GM12878 (cell line): Measurements from ENCODE around the gene CA5A. TPM values are rescaled to one million over a fixed set of nuclear protein-coding genes. Genes with fewer than 3 reads are reported as not detected.
A peak's percentile ranks its signal among the peaks of the same experiment; 100 is the strongest.

Experiments
- ATAC-seq: fragments of 200-7000 bp; cut with Tn5 transposase; 3 replicates; pipeline ENCODE4 v1.9.1; 2020; ENCODE audit warnings: mild to moderate bottlenecking, moderate library complexity
- BruUV-seq: library from RNA; stranded (reverse); fragments of 400-500 nt; replicated peaks from 2 replicates; lab custom pipeline; 2021; lab: Mats Ljungman, UMichigan
- CTCF ChIA-PET: fragments of 300-600 bp; sonication (Branson Sonifier 250); formaldehyde crosslinking; extraction: SDS; loops from one replicate; lab custom pipeline; 2021; ENCODE audit warnings: inconsistent platforms; lab: Yijun Ruan, JAX
- POLR2A ChIA-PET: fragments of 350-600 bp; formaldehyde crosslinking; extraction: SDS; loops from one replicate; lab custom pipeline; 2021; ENCODE audit warnings: inconsistent platforms; lab: Charles Lee
- RAD21 ChIA-PET: fragments of 300-600 bp; sonication (Branson Sonifier 250); formaldehyde crosslinking; loops from one replicate; lab custom pipeline; 2023; ENCODE audit warnings: antibody characterized with exemption; ENCODE audit not compliant: unreplicated experiment; lab: Charles Lee
- SMC1A ChIA-PET: fragments of 300-600 bp; sonication (Branson Sonifier 250); formaldehyde crosslinking; loops from one replicate; lab custom pipeline; 2023; ENCODE audit not compliant: unreplicated experiment, uncharacterized antibody; lab: Charles Lee
- DNase-seq: peaks from one replicate; pipeline ENCODE4 v3.0.0-alpha.2; 2011; ENCODE audit warnings: low read depth, low spot score
- FAIRE-seq: peaks from 3 replicates; lab custom pipeline; 2011; peaks lifted over from hg19 to GRCh38; lab: Jason Lieb, UNC
- H2AFZ ChIP-seq: 2 replicates; pipeline ENCODE4 v1.6.0; 2011; ENCODE audit warnings: low read depth, low read length, control low read depth; ENCODE audit not compliant: control insufficient read depth
- H3K27ac ChIP-seq: 2 replicates; pipeline ENCODE4 v1.5.1; 2011; ENCODE audit warnings: control low read depth; ENCODE audit not compliant: control insufficient read depth, insufficient read depth
- H3K27me3 ChIP-seq, 2 experiments: replicated peaks in 1 of 2; 2 replicates each; pipeline versions ENCODE4 v1.6.0 to v1.6.1; 2011; ENCODE audit warnings: low read length in 1 of 2; ENCODE audit not compliant: control insufficient read depth in 2 of 2, insufficient read depth in 2 of 2
- H3K36me3 ChIP-seq, 2 experiments: 2 replicates each; pipeline ENCODE4 v1.5.1; 2011; ENCODE audit warnings: low read length in 1 of 2; ENCODE audit not compliant: control insufficient read depth in 2 of 2, insufficient read depth in 2 of 2
- H3K4me1 ChIP-seq: 2 replicates; pipeline ENCODE4 v1.6.1; 2011; ENCODE audit warnings: mild to moderate bottlenecking, low read length, moderate library complexity, mixed read lengths; ENCODE audit not compliant: control insufficient read depth, insufficient read depth
- H3K4me2 ChIP-seq: 2 replicates; pipeline ENCODE4 v1.6.0; 2011; ENCODE audit warnings: control low read depth; ENCODE audit not compliant: control insufficient read depth, insufficient read depth
- H3K4me3 ChIP-seq: fragments of 200-600 bp; sonication (generic); 2 replicates; pipeline ENCODE4 v1.5.1; 2016
- H3K79me2 ChIP-seq: 2 replicates; pipeline ENCODE4 v1.6.0; 2011; ENCODE audit warnings: low read length; ENCODE audit not compliant: control insufficient read depth, insufficient read depth
- H3K9ac ChIP-seq: 2 replicates; pipeline ENCODE4 v1.8.0; 2011; ENCODE audit warnings: low read length, control low read depth, mixed read lengths; ENCODE audit not compliant: control insufficient read depth, insufficient read depth
- H3K9me3 ChIP-seq: replicated peaks from 3 replicates; pipeline ENCODE4 v1.5.1; 2011; ENCODE audit warnings: mild to moderate bottlenecking, low read length; ENCODE audit not compliant: control insufficient read depth, insufficient read depth
- H4K20me1 ChIP-seq: 2 replicates; pipeline ENCODE4 v1.6.0; 2011; ENCODE audit not compliant: control insufficient read depth, insufficient read depth
- EGR1 ChIP-seq, 2 experiments: IDR thresholded peaks; 1 replicate in 1 of 2; 2 replicates in 1 of 2; pipeline ENCODE4 v1.6.1; 2011 to 2012; ENCODE audit warnings: low read depth in 2 of 2, low read length in 2 of 2, borderline replicate concordance in 1 of 2, mild to moderate bottlenecking in 1 of 2, moderate library complexity in 1 of 2
- MYC ChIP-seq: IDR thresholded peaks from 2 replicates; pipeline ENCODE4 v1.6.1; 2011; ENCODE audit warnings: mild to moderate bottlenecking, low read length, moderate library complexity, inconsistent platforms; ENCODE audit not compliant: insufficient read depth, insufficient replicate concordance, insufficient read length, severe bottlenecking
- POLR2A ChIP-seq: IDR thresholded peaks from 2 replicates; pipeline ENCODE4 v1.6.1; 2011; ENCODE audit warnings: low read depth, mild to moderate bottlenecking, low read length
- RUNX3 ChIP-seq: IDR thresholded peaks from 2 replicates; pipeline ENCODE4 v1.6.1; 2012; ENCODE audit warnings: low read length, inconsistent platforms
- STAT3 ChIP-seq: IDR thresholded peaks from 2 replicates; pipeline ENCODE4 v1.6.1; 2011; ENCODE audit warnings: low read depth, low read length, improper control_type of control experiment
- TCF7 ChIP-seq: IDR thresholded peaks from 2 replicates; pipeline ENCODE4 v1.6.1; 2014; ENCODE audit warnings: antibody characterized with exemption, borderline replicate concordance
- WGBS: methylation state at CpG from one replicate; pipeline ENCODE4 v1.1.6; 2016; ENCODE audit warnings: low lambda C conversion rate; ENCODE audit not compliant: insufficient replicate concordance, insufficient coverage; ENCODE audit errors: missing lambda C conversion rate; 5-methylcytosine and 5-hydroxymethylcytosine counted together
- in situ Hi-C: fragments of 300-500 bp; cut with MboI; formaldehyde crosslinking; loops from 9 replicates; pipeline ENCODE4 v1.14.3; 2018; ENCODE audit warnings: mixed read lengths
- intact Hi-C: fragments of 100-400 bp; cut with micrococcal nuclease; formaldehyde crosslinking; loops from one replicate; pipeline ENCODE4 v1.14.2; 2022; ENCODE audit not compliant: unreplicated experiment
- polyA plus RNA-seq, 11 experiments: library from polyadenylated mRNA; depleted of rRNA in 4 of 11; unstranded in 6 of 11; stranded (reverse) in 5 of 11; fragments of >200 nt; fragmentation: Nextera tagmentation in 4 of 11; fragmentation: Illumina TruSeq in 1 of 11; extraction: Ambion mirVana in 4 of 11; extraction: Trizol in 1 of 11; gene quantifications; 1 replicate in 1 of 11; 2 replicates in 10 of 11; pipeline versions ENCODE4 v1.2.1 to v1.2.3, GENCODE V29; 2011 to 2016; ENCODE audit warnings: inconsistent platforms in 2 of 11, missing spikeins in 2 of 11, low read depth in 1 of 11
- total RNA-seq, 4 experiments: library from RNA; depleted of rRNA in 3 of 4; stranded (reverse); fragments of >200 nt in 3 of 4; fragmentation: Illumina TruSeq in 1 of 4; extraction: Trizol in 1 of 4; gene quantifications; 2 replicates each; pipeline versions ENCODE4 v1.2.1 to v1.2.3, GENCODE V29; 2013 to 2021
- TF ChIP-seq, protein P1 (sequence below): IDR thresholded peaks from 2 replicates; pipeline ENCODE4 v1.6.1; 2012; ENCODE audit warnings: low read length, inconsistent platforms

Gene CA5A
- total and polyA plus RNA-seq, 10 of the 15 experiments (the other 5 are each of a cell fraction or from before 2014, with no cell fraction given): not detected

DNA sequence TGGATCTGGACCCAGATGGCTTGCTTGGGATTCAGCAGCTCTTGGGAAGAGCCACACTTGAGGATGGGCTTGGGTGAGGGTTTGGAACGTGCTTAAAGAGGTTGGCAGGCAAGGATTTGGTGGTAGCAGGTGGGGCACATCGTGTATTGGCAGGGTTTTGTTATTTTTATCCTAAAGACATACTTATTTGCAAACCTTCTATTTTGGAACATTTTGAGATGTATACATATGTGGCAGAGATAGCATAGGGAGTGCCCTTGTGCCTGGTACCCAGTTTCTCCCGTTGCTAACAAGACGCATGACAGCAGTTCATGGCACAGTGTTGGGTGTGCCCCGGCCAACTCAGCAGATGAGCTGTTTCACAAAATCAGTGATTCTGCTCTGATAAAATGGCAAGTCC lies 24.0 kb upstream of the CA5A start (continued):
- TF ChIP-seq, protein P1, sequence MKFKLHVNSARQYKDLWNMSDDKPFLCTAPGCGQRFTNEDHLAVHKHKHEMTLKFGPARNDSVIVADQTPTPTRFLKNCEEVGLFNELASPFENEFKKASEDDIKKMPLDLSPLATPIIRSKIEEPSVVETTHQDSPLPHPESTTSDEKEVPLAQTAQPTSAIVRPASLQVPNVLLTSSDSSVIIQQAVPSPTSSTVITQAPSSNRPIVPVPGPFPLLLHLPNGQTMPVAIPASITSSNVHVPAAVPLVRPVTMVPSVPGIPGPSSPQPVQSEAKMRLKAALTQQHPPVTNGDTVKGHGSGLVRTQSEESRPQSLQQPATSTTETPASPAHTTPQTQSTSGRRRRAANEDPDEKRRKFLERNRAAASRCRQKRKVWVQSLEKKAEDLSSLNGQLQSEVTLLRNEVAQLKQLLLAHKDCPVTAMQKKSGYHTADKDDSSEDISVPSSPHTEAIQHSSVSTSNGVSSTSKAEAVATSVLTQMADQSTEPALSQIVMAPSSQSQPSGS: no peak
- no peak for TF ChIP-seq TCF7
- no peak for TF ChIP-seq MYC
- TF ChIP-seq, all 136 proteins: peak for 0

DNA sequence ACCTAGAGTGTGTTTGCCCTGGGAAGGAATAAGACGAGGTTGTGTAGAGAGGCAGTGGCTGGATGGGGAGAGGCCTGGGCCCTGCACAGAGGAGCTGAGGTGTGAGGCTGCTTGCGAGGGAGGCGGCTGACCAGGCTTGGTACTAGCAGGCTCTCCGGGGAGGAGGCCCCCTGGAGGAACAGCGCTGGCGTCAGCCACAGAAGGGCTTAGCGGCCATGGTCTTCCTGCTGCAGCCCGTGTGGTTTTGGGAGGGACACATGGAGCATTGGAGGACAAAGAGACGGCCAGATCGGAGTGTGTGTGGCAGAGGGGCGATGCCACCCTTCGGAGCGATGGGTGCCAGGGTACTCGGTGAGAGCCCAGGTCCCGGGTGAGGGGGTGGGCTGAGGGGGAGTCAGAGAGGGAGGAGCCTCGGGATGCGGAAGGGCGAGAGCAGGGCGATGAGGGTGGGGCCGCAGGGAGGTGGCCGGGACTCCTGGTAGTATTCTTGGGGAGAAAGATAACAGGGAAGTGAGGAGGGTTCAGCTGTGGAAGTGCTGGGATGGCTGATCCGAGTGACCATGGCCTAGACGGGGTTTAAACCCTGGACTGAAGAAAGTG lies 23.2 kb upstream of the CA5A start:
- ChIA-PET POLR2A (no interaction called here), RAD21 (no interaction called here), SMC1A (no interaction called here), CTCF (no interaction called here)
- 77% methylated on average over 17 of the region's 23 CpGs for WGBS
- no peaks in the 10 kb centered on the region for H3K27me3 ChIP-seq
- FAIRE-seq (no peak), ATAC-seq (no peak), DNase-seq (no peak)
- in situ Hi-C loops (loop anchor here (25.0 kb wide), 1 partner anchor 478 kb away; no protein-coding TSS in a partner anchor), intact Hi-C loops (loop anchor here (5.0 to 10.0 kb wide), 2 partner anchors 85 to 478 kb away; no protein-coding TSS in a partner anchor)
- peaks cover 0 to 10% of the 10 kb centered on the region in 2 experiments; a peak in 3 of 4 replicates for H3K36me3 ChIP-seq
- no peaks in the 10 kb centered on the region for H3K9me3 ChIP-seq
- no TSS peak for BruUV-seq
- peak overlapping the region; percentile 67 for H3K4me2 ChIP-seq
- H3K9ac ChIP-seq: peak overlapping the region; percentile 38; the same call in 1 of the 2 replicates
- H3K27ac ChIP-seq: no peak overlapping the region; the same call in 1 of the 2 replicates
- peak overlapping the region; percentile 58; the same call in 1 of the 2 replicates for H2AFZ ChIP-seq
- H4K20me1 ChIP-seq: no peaks in the 10 kb centered on the region; the same call in 1 of the 2 replicates
- H3K4me1 ChIP-seq: peaks cover 25% of the 10 kb centered on the region
- peaks cover 62% of the 10 kb centered on the region for H3K79me2 ChIP-seq
- peak overlapping the region; percentile 19; the same call in 1 of the 2 replicates for H3K4me3 ChIP-seq
- TF ChIP-seq POLR2A: peak; percentile 57
- TF ChIP-seq RUNX3: 0 out of 2 replicates have a peak, but pooled peaks have one; percentile 10
- no peak for TF ChIP-seq STAT3
- TF ChIP-seq EGR1 (IDR thresholded peaks at IDR 0.05; ENCODE audit: borderline replicate concordance in 1 of 2, low read depth in 2 of 2, low read length in 2 of 2): peak in 1 of 2 experiments; percentile 21; a peak in 1 of 3 replicates
